ENCODE results near the gene SEC14L1.

- TF ChIP-seq, protein P1, sequence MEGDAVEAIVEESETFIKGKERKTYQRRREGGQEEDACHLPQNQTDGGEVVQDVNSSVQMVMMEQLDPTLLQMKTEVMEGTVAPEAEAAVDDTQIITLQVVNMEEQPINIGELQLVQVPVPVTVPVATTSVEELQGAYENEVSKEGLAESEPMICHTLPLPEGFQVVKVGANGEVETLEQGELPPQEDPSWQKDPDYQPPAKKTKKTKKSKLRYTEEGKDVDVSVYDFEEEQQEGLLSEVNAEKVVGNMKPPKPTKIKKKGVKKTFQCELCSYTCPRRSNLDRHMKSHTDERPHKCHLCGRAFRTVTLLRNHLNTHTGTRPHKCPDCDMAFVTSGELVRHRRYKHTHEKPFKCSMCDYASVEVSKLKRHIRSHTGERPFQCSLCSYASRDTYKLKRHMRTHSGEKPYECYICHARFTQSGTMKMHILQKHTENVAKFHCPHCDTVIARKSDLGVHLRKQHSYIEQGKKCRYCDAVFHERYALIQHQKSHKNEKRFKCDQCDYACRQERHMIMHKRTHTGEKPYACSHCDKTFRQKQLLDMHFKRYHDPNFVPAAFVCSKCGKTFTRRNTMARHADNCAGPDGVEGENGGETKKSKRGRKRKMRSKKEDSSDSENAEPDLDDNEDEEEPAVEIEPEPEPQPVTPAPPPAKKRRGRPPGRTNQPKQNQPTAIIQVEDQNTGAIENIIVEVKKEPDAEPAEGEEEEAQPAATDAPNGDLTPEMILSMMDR (IDR thresholded peaks at IDR 0.05; ENCODE audit: low read depth, low read length) = no peak
- TF ChIP-seq MAX (IDR thresholded peaks at IDR 0.05; ENCODE audit: low read depth, low read length) (no peak), MYC (IDR thresholded peaks at IDR 0.05; ENCODE audit: low read depth, low read length) (no peak), POLR2A (IDR thresholded peaks at IDR 0.05; ENCODE audit: extremely low read depth, insufficient read length) (no peak)
These were observed 8.9 kb upstream of the SEC14L1 start for GRCh38 chr17:77131904-77132303.

Measured in NB4 (cell line).